ENCODE data around the gene KRTAP12-3. TPM values are rescaled to one million over a fixed set of nuclear protein-coding genes. Genes with fewer than 3 reads are reported as not detected.

Gene KRTAP12-3
- total RNA-seq, 1 donor from 2014 or later, result not detected

- no peak for TF ChIP-seq CTCF (IDR thresholded peaks at IDR 0.05)
- DNase-seq (no peak), ATAC-seq (ENCODE audit: low read depth) (no peak)
- Mint-ChIP-seq H3K36me3 (ENCODE audit: low read depth) (no peaks in the 10 kb centered on the region), H3K9me3 (peaks cover 12% of the 10 kb centered on the region), H3K4me3 (no peak overlapping the region), H3K27ac (no peak overlapping the region), H3K27me3 (peaks cover 29% of the 10 kb centered on the region), H3K4me1 (no peaks in the 10 kb centered on the region)
- POLR2A ChIA-PET, result no interaction called here
- intact Hi-C loops (cut with micrococcal nuclease), result no loop called here
- CTCF ChIA-PET, result no interaction called here
Measured at GRCh38 chr21:44667612-44668011, 9.9 kb downstream of the KRTAP12-3 start.

- Mint-ChIP-seq H3K36me3 (ENCODE audit: low read depth) (no peaks in the 10 kb centered on the region), H3K27ac (no peak overlapping the region), H3K27me3 (peaks cover 21% of the 10 kb centered on the region), H3K4me1 (no peaks in the 10 kb centered on the region), H3K4me3 (no peak overlapping the region), H3K9me3 (peaks cover 16% of the 10 kb centered on the region)
- intact Hi-C loops (cut with micrococcal nuclease), result no loop called here
- POLR2A ChIA-PET, result no interaction called here
- CTCF ChIA-PET, result no interaction called here
- DNase-seq (no peak), ATAC-seq (ENCODE audit: low read depth) (no peak)
- no peak for TF ChIP-seq CTCF (IDR thresholded peaks at IDR 0.05)
Measured at GRCh38 chr21:44670642-44671432, 13.1 kb downstream of the KRTAP12-3 start.

- Mint-ChIP-seq H3K27ac (no peak overlapping the region), H3K9me3 (peaks cover 16% of the 10 kb centered on the region)
- POLR2A ChIA-PET, result no interaction called here
Measured at GRCh38 chr21:44671911-44672310, 14.2 kb downstream of the KRTAP12-3 start.

GRCh38 chr21:44677881-44678280 is 20.1 kb downstream of the KRTAP12-3 start:
- ChIA-PET CTCF (no interaction called here), POLR2A (no interaction called here)
- H3K9me3 Mint-ChIP-seq, result peaks cover 4% of the 10 kb centered on the region
- H3K4me1 Mint-ChIP-seq, result no peaks in the 10 kb centered on the region
- ATAC-seq (ENCODE audit: low read depth) (no peak), DNase-seq (no peak)
- intact Hi-C loops (cut with micrococcal nuclease), result no loop called here
- no peak for TF ChIP-seq CTCF (IDR thresholded peaks at IDR 0.05)
- H3K27ac Mint-ChIP-seq, result no peak overlapping the region
- peaks cover 31% of the 10 kb centered on the region for H3K27me3 Mint-ChIP-seq
- H3K4me3 Mint-ChIP-seq, result no peak overlapping the region
- no peaks in the 10 kb centered on the region for H3K36me3 Mint-ChIP-seq (ENCODE audit: low read depth)

More at GRCh38 chr21:44671911-44672310, 14.2 kb downstream of the KRTAP12-3 start:
- DNase-seq (no peak), ATAC-seq (ENCODE audit: low read depth) (no peak)
- Mint-ChIP-seq H3K27me3 (peaks cover 17% of the 10 kb centered on the region), H3K36me3 (ENCODE audit: low read depth) (no peaks in the 10 kb centered on the region), H3K4me3 (no peak overlapping the region), H3K4me1 (no peaks in the 10 kb centered on the region)
- intact Hi-C loops (cut with micrococcal nuclease), result no loop called here
- TF ChIP-seq CTCF (IDR thresholded peaks at IDR 0.05), result no peak
- CTCF ChIA-PET, result no interaction called here

- Mint-ChIP-seq H3K27ac (no peak overlapping the region), H3K9me3 (no peaks in the 10 kb centered on the region), H3K36me3 (ENCODE audit: low read depth) (no peaks in the 10 kb centered on the region), H3K4me3 (no peak overlapping the region), H3K27me3 (peaks cover 36% of the 10 kb centered on the region), H3K4me1 (no peaks in the 10 kb centered on the region)
- intact Hi-C loops (cut with micrococcal nuclease), result no loop called here
- TF ChIP-seq CTCF (IDR thresholded peaks at IDR 0.05), result no peak
- DNase-seq (no peak), ATAC-seq (ENCODE audit: low read depth) (no peak)
- ChIA-PET CTCF (no interaction called here), POLR2A (no interaction called here)
Measured at GRCh38 chr21:44681152-44681551, 23.4 kb downstream of the KRTAP12-3 start.
